Esophagus muscularis mucosa (tissue), 4 donors: ENCODE data around the gene TTLL12. TPM values are rescaled to one million over a fixed set of nuclear protein-coding genes. Genes with fewer than 3 reads are reported as not detected.

Source experiments
- DNase-seq: peaks from one replicate; pipeline ENCODE4 v3.0.0-alpha.2; 2017; ENCODE audit errors: extremely low spot score
- H3K27ac ChIP-seq, 4 donors: fragments of 200-600 bp; sonication (generic); replicated peaks in 1 of 4; 1 replicate in 3 of 4; 2 replicates in 1 of 4; pipeline ENCODE4 v1.5.1; 2016 to 2019; ENCODE audit warnings: mild to moderate bottlenecking in 1 of 4
- H3K27me3 ChIP-seq, 4 donors: fragments of 200-600 bp; sonication (generic); one replicate each; pipeline versions ENCODE4 v1.5.1 to v1.6.0; 2016 to 2019
- H3K36me3 ChIP-seq, 4 donors: fragments of 200-600 bp; sonication (generic); one replicate each; pipeline ENCODE4 v1.5.1; 2016 to 2019
- H3K4me1 ChIP-seq, 4 donors: fragments of 200-600 bp; sonication (generic); one replicate each; pipeline ENCODE4 v1.5.1; 2016 to 2019
- H3K4me3 ChIP-seq, 4 donors: fragments of 200-600 bp; sonication (generic); 1 replicate in 2 of 4; 2 replicates in 2 of 4; pipeline ENCODE4 v1.5.1; 2016 to 2019; ENCODE audit warnings: mild to moderate bottlenecking in 4 of 4, moderate library complexity in 1 of 4
- H3K9me3 ChIP-seq, 4 donors: fragments of 200-600 bp; sonication (generic); 1 replicate in 3 of 4; 2 replicates in 1 of 4; pipeline ENCODE4 v1.5.1; 2016 to 2019
- EP300 ChIP-seq: sonication (generic); formaldehyde crosslinking; IDR thresholded peaks from one replicate; pipeline ENCODE4 v1.6.1; 2017; ENCODE audit warnings: antibody characterized with exemption
- POLR2A ChIP-seq: fragments of 450-650 bp; IDR thresholded peaks from one replicate; pipeline ENCODE4 v1.6.1; 2017; ENCODE audit warnings: antibody characterized with exemption, moderate library complexity, mild to moderate bottlenecking, low read depth
- POLR2AphosphoS5 ChIP-seq, 2 donors: sonication (generic); formaldehyde crosslinking; IDR thresholded peaks; one replicate each; pipeline ENCODE4 v1.6.1; 2017; ENCODE audit warnings: antibody characterized with exemption in 2 of 2
- WGBS: methylation state at CpG from one replicate; pipeline ENCODE4 v1.1.5; 2018; 5-methylcytosine and 5-hydroxymethylcytosine counted together
- intact Hi-C: fragments of 100-400 bp; cut with DNase I; formaldehyde crosslinking; loops from one replicate; pipeline ENCODE4 v1.15.1; 2023
- total RNA-seq, 4 donors: library from RNA; depleted of rRNA; stranded (reverse); fragments of >200 nt; gene quantifications; one replicate each; pipeline versions ENCODE4 v1.1.0 to v1.2.1, GENCODE V29; 2016
- TF ChIP-seq, protein P1 (sequence below), 3 experiments: fragments of 200-600 bp in 2 of 3; fragments of 450-650 bp in 1 of 3; sonication (generic) in 2 of 3; IDR thresholded peaks; one replicate each; pipeline ENCODE4 v1.5.1; 2017 to 2019; ENCODE audit warnings: antibody characterized with exemption in 3 of 3, mild to moderate bottlenecking in 2 of 3, moderate library complexity in 1 of 3

The TTLL12 gene
- total RNA-seq = 10 to 100 TPM; 19.9 to 32.8 (median 28.0) TPM

DNA sequence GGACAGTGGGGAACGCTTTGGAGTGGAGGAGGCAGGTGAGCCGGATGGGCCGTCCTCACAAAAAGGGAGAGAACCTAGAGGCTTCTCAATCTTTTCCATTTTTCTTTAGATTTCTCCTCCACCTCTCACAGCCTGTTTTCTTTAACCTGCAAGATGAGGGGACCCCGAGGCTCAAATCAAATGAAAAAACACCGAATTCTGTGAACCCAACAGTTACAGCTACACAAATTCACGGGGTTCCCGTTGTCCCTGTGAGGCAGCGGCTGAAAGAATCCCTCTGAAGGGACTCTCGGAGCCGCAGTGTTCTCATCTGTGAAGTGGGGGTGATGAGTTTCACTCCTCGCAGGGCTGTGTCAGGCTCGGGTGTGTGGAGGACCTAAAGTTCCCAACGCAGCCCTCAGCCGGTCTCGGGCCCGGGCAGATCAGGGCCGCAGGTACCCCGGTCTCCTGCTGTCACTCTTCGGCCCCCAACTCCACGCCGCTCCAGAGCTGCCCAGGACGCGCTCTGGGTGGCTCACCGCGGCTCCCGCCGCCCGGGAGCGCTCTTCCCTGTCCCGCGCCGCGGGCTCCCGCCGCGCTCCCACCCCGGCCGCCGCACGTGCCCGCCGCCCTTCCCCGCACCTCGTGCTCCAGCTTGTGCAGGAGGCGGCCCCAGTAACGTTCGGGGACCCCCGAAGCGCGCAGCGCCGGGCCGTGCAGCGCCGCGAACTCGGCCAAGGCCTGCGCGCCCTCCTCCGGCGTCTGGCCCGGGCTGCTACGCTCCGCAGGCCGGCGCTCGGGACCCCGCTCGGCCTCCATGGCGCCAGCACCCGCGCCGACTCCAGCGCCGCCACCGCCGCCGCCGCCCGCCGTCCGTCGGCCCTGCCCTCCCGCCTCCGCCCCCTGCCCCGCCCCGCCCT, at the start of gene TTLL12:
Gene TTLL12 (minus strand): TSS at position 863 of the 899 bp plus-strand sequence. CDS start 65 bp downstream, at position 798.
- peaks cover 0 to 14% (median 7%) of the 10 kb centered on the region in 4 donors for H3K36me3 ChIP-seq
- H3K27ac ChIP-seq = peak within 1 kb of the TSS; percentile 85 to 94 (median 87)
- WGBS = 1% methylated on average over 37 of the region's 87 CpGs
- peaks cover 16 to 37% (median 25%) of the 10 kb centered on the region in 4 donors for H3K4me1 ChIP-seq
- DNase-seq = no peak
- no peaks in the 10 kb centered on the region for H3K27me3 ChIP-seq
- H3K9me3 ChIP-seq = no peaks in the 10 kb centered on the region
- peak within 1 kb of the TSS; percentile 81 to 90 (median 83) for H3K4me3 ChIP-seq
- TF ChIP-seq POLR2AphosphoS5 (IDR thresholded peaks at IDR 0.05) (no peak), POLR2A (no peak), EP300 (no peak)
- TF ChIP-seq, protein P1, sequence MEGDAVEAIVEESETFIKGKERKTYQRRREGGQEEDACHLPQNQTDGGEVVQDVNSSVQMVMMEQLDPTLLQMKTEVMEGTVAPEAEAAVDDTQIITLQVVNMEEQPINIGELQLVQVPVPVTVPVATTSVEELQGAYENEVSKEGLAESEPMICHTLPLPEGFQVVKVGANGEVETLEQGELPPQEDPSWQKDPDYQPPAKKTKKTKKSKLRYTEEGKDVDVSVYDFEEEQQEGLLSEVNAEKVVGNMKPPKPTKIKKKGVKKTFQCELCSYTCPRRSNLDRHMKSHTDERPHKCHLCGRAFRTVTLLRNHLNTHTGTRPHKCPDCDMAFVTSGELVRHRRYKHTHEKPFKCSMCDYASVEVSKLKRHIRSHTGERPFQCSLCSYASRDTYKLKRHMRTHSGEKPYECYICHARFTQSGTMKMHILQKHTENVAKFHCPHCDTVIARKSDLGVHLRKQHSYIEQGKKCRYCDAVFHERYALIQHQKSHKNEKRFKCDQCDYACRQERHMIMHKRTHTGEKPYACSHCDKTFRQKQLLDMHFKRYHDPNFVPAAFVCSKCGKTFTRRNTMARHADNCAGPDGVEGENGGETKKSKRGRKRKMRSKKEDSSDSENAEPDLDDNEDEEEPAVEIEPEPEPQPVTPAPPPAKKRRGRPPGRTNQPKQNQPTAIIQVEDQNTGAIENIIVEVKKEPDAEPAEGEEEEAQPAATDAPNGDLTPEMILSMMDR (IDR thresholded peaks at IDR 0.05) = no peak
- intact Hi-C loops = no loop called here

DNA sequence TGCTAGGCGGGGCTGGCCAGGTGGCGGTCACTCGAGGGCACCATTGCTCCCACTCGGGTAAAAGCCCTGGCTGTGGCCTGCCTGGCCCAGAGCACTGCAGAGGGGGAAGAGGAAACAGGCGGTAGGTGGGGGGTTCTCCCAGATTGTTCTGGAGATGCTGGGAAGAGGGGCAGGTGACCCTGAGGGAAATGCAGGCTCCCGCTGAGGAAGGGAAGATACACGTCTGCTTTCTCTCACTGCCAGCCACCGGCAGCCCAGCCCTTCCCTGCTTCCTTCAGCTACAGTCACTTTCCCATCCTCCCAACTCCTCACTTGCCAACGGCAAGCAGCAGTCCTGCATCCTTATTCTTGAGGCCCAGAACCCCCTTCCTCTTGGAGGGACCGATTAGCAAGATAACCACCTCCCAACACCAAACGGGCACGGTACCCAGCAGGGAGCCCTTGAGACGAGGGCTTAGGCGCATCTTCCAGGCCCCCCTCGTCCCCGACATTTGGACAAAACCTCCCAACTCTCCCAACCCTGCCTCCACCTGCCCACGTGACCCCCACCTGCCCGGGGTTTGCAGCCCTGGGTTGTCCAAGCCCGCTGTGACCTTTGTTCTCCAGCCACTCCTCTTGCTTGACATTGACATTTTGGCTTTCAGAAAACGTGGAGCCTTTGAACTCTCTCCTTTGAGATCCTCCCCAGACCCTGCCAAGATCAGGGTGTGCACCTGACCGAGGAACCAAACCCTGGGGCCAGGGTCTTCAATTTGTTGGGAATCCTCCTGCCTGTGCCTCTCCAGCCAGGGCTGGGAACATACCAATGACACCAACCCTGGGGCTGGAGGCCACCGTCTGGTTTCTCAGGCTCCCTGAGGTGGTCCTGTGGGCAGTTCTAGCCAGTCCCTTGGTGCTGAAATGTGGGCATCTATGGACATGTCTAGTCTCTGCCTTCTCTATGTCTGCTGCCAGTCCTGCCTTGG, 48.8 kb upstream of the TTLL12 start:
- Histone ChIP-seq H3K27ac (no peak overlapping the region), H3K4me1 (peaks cover 14 to 31% (median 24%) of the 10 kb centered on the region in 4 donors), H3K27me3 (peaks cover 0 to 16% (median 0%) of the 10 kb centered on the region in 4 donors), H3K9me3 (no peaks in the 10 kb centered on the region), H3K36me3 (peaks cover 0 to 43% (median 8%) of the 10 kb centered on the region in 4 donors), H3K4me3 (no peak overlapping the region)
- TF ChIP-seq, protein P1 (IDR thresholded peaks at IDR 0.05) = no peak
- no peak for TF ChIP-seq EP300
- intact Hi-C loops = no loop called here
- 82% methylated on average over 17 of the region's 22 CpGs for WGBS
- DNase-seq = no peak

DNA sequence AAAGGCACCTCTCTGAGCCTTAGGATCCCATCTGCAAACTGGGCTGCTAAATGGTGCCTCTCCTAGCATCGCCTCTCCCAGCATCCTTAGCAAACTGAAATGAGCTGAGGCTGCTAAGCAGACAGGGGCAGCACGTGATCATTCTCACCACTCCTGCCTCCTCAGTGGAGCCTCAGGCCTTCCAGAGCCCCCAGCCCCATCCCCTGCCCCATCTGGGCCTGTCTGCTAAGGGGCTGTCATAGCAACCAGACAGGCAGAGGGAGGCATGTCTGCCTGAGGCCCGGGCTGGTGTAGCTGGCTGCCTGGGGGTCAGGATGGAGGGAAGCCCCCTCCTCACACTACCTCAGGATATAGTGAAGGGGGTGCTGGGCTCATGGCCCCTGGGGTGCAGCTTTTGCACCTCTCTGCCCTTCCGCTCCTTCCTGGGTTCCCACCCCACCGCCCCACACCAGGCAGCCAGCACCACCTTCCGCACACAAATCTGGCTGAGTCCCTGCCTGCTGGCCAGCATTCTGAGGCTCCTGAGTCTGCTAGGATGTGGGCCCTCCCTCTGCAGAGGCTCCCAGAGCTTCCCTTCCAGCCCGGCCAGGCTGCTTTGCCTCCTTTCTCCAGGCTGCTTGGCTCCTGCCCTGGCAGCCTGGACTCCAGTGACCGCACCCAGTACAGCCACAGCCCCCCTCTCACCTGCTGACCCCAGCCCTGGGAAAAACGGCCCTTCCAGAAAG, 47.5 kb upstream of the TTLL12 start:
- Histone ChIP-seq H3K4me3 (no peak overlapping the region), H3K36me3 (peaks cover 0 to 52% (median 10%) of the 10 kb centered on the region in 4 donors), H3K27me3 (peaks cover 0 to 21% (median 0%) of the 10 kb centered on the region in 4 donors), H3K9me3 (no peaks in the 10 kb centered on the region), H3K27ac (no peak overlapping the region), H3K4me1 (peaks cover 11 to 21% (median 16%) of the 10 kb centered on the region in 4 donors)
- intact Hi-C loops = no loop called here
- TF ChIP-seq POLR2AphosphoS5 (IDR thresholded peaks at IDR 0.05) (no peak), POLR2A (no peak), EP300 (no peak)
- TF ChIP-seq, protein P1 (IDR thresholded peaks at IDR 0.05) = no peak
- WGBS = 78% methylated on average over 6 of the region's 9 CpGs
- DNase-seq = no peak

DNA sequence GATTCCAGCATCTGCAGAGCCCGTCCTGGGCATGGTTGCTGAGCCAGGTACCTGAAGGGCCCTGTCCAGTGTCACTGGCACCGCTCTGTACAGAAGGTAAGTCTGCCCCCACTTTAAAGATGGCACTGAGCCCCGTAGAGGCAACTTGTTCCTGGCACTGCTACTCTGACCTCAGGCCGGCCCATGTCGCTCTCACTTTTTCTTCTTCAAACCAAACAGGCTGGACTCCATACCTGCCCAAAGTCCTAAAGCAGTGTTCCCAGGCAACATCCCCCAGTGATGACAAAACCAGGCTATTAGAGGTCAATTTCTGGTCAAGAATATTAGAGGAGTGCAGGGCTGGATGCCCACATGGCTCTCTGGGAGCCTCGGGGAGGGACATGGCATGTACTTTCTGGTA, 46.6 kb upstream of the TTLL12 start:
- Histone ChIP-seq H3K4me1 (peaks cover 2 to 14% (median 11%) of the 10 kb centered on the region in 4 donors), H3K4me3 (no peak overlapping the region), H3K9me3 (no peaks in the 10 kb centered on the region), H3K27me3 (peaks cover 0 to 21% (median 0%) of the 10 kb centered on the region in 4 donors), H3K27ac (no peak overlapping the region), H3K36me3 (peaks cover 0 to 54% (median 13%) of the 10 kb centered on the region in 4 donors)
- no peak for DNase-seq
- intact Hi-C loops = no loop called here
- WGBS = 86% methylated on average over 5 of the region's 6 CpGs
- no peak for TF ChIP-seq POLR2AphosphoS5 (IDR thresholded peaks at IDR 0.05)
- no peak for TF ChIP-seq EP300
- TF ChIP-seq, protein P1 (IDR thresholded peaks at IDR 0.05) = no peak
- no peak for TF ChIP-seq POLR2A
